Mesothelial cell of epicardium (in vitro differentiated cells): ENCODE data around the gene TM2D1. TPM values are rescaled to one million over a fixed set of nuclear protein-coding genes. Genes with fewer than 3 reads are reported as not detected.

Source experiments
- DNase-seq, 2 experiments: peaks; one replicate each; pipeline ENCODE4 v3.0.0; 2021; ENCODE audit warnings: low spot score in 2 of 2; ENCODE audit not compliant: unreplicated experiment in 2 of 2
- H3K27ac Mint-ChIP-seq: 2 replicates; pipeline ENCODE4 v1.8.0; 2021; ENCODE audit warnings: mixed read lengths
- H3K27me3 Mint-ChIP-seq: 2 replicates; pipeline ENCODE4 v1.8.0; 2021; ENCODE audit warnings: low read depth, mixed read lengths
- H3K36me3 Mint-ChIP-seq: 2 replicates; pipeline ENCODE4 v1.8.0; 2021; ENCODE audit warnings: mixed read lengths
- H3K4me1 Mint-ChIP-seq: 2 replicates; pipeline ENCODE4 v1.8.0; 2021; ENCODE audit warnings: mixed read lengths
- H3K4me3 Mint-ChIP-seq: 2 replicates; pipeline ENCODE4 v1.8.0; 2021; ENCODE audit warnings: mild to moderate bottlenecking, moderate library complexity, mixed read lengths
- H3K9me3 Mint-ChIP-seq: 2 replicates; pipeline ENCODE4 v1.8.0; 2021; ENCODE audit warnings: mixed read lengths
- total RNA-seq: library from RNA; stranded (reverse); gene quantifications from 3 replicates; pipeline ENCODE4 v1.2.1, GENCODE V29; 2021
- TF ChIP-seq, protein P1 (sequence below): fragments of 200-600 bp; sonication (generic); IDR thresholded peaks from one replicate; pipeline ENCODE4 v1.5.0; 2021; ENCODE audit warnings: antibody characterized with exemption; ENCODE audit not compliant: unreplicated experiment

Gene TM2D1
- total RNA-seq, 1 donor from 2014 or later, result 55.5 TPM

DNA sequence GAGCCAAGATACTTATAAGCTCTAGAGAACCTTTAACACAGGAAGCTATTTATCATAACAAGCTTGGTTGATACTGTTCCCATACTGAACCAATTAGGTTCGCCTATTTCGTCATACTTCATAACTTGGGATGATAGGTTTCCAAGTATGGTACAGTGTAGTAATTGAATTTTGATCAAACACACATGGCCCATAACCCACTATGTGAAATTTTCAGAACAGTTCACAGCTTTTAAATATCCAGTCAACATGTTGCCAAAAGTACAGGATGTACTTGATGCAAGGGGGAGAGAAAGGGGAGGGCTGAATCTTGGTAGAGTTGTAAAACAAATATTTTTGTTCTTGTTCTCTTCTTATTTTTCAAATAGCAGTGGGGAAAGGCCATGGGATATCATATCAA is 86.6 kb downstream of the TM2D1 start:
- H3K4me3 Mint-ChIP-seq, result no peak overlapping the region
- peaks cover 51% of the 10 kb centered on the region for H3K4me1 Mint-ChIP-seq
- H3K27ac Mint-ChIP-seq, result peak overlapping the region; percentile 19
- no peaks in the 10 kb centered on the region for H3K36me3 Mint-ChIP-seq
- TF ChIP-seq, protein P1, sequence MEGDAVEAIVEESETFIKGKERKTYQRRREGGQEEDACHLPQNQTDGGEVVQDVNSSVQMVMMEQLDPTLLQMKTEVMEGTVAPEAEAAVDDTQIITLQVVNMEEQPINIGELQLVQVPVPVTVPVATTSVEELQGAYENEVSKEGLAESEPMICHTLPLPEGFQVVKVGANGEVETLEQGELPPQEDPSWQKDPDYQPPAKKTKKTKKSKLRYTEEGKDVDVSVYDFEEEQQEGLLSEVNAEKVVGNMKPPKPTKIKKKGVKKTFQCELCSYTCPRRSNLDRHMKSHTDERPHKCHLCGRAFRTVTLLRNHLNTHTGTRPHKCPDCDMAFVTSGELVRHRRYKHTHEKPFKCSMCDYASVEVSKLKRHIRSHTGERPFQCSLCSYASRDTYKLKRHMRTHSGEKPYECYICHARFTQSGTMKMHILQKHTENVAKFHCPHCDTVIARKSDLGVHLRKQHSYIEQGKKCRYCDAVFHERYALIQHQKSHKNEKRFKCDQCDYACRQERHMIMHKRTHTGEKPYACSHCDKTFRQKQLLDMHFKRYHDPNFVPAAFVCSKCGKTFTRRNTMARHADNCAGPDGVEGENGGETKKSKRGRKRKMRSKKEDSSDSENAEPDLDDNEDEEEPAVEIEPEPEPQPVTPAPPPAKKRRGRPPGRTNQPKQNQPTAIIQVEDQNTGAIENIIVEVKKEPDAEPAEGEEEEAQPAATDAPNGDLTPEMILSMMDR, result no peak
- H3K9me3 Mint-ChIP-seq, result no peaks in the 10 kb centered on the region
- no peak for DNase-seq
- H3K27me3 Mint-ChIP-seq, result no peaks in the 10 kb centered on the region

GRCh38 chr1:61637470-61637869 is 87.5 kb downstream of the TM2D1 start:
- Mint-ChIP-seq H3K4me3 (no peak overlapping the region), H3K27ac (no peak overlapping the region), H3K9me3 (no peaks in the 10 kb centered on the region), H3K27me3 (no peaks in the 10 kb centered on the region), H3K4me1 (peaks cover 46% of the 10 kb centered on the region), H3K36me3 (no peaks in the 10 kb centered on the region)
- TF ChIP-seq, protein P1, result no peak
- no peak for DNase-seq

- H3K36me3 Mint-ChIP-seq, result no peaks in the 10 kb centered on the region
- TF ChIP-seq, protein P1, result no peak
- no peak for DNase-seq
Measured at GRCh38 chr1:61636814-61637213, 88.1 kb downstream of the TM2D1 start.

GRCh38 chr1:61636376-61636775 is 88.6 kb downstream of the TM2D1 start:
- TF ChIP-seq, protein P1, result no peak

More at GRCh38 chr1:61636814-61637213, 88.1 kb downstream of the TM2D1 start:
- no peaks in the 10 kb centered on the region for H3K9me3 Mint-ChIP-seq
- peaks cover 41% of the 10 kb centered on the region for H3K4me1 Mint-ChIP-seq
- H3K4me3 Mint-ChIP-seq, result no peak overlapping the region
- no peak overlapping the region for H3K27ac Mint-ChIP-seq
- H3K27me3 Mint-ChIP-seq, result no peaks in the 10 kb centered on the region

GRCh38 chr1:61635557-61635956 is 89.4 kb downstream of the TM2D1 start:
- H3K36me3 Mint-ChIP-seq, result no peaks in the 10 kb centered on the region
- H3K4me1 Mint-ChIP-seq, result peaks cover 28% of the 10 kb centered on the region
- DNase-seq, result no peak
- TF ChIP-seq, protein P1, result no peak
- no peaks in the 10 kb centered on the region for H3K9me3 Mint-ChIP-seq
- H3K4me3 Mint-ChIP-seq, result no peak overlapping the region
- H3K27ac Mint-ChIP-seq, result no peak overlapping the region
- no peaks in the 10 kb centered on the region for H3K27me3 Mint-ChIP-seq

More at GRCh38 chr1:61636376-61636775, 88.6 kb downstream of the TM2D1 start:
- no peaks in the 10 kb centered on the region for H3K36me3 Mint-ChIP-seq
- H3K27ac Mint-ChIP-seq, result peak overlapping the region; percentile 22
- H3K27me3 Mint-ChIP-seq, result no peaks in the 10 kb centered on the region
- H3K9me3 Mint-ChIP-seq, result no peaks in the 10 kb centered on the region
- DNase-seq, result no peak
- H3K4me3 Mint-ChIP-seq, result no peak overlapping the region
- H3K4me1 Mint-ChIP-seq, result peaks cover 36% of the 10 kb centered on the region

DNA sequence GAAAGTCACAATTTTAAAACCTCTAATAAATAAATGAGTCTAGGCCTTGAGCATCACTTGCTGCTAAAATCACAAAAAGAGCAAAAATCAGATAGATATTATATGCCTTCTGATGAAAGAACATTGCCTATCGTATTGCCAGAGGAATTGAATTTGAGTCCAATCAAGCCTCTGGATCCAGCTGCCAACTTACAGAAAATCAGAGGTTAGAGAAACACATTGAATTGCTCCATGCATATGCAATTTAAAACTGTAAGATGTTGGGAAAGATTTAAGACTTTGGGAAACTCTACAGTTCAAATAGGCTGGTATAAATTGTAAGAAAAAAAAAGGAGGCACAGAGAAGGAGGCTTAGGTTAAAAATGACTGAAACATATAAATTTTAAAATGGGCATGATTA is 93.5 kb downstream of the TM2D1 start:
- no peak for DNase-seq
- Mint-ChIP-seq H3K9me3 (peaks cover 10% of the 10 kb centered on the region), H3K27ac (no peak overlapping the region), H3K4me3 (no peak overlapping the region), H3K27me3 (no peaks in the 10 kb centered on the region), H3K36me3 (peaks cover 2% of the 10 kb centered on the region), H3K4me1 (peaks cover 2% of the 10 kb centered on the region)
- TF ChIP-seq, protein P1, result no peak
